GM12865 (cell line): ENCODE measurements around the gene GSTM5.
"Not testable (repeated sequence)": the region's sequence is repeated elsewhere in the genome, so short reads cannot be mapped to it uniquely, and the experiment has no call there.

Experiments
- DNase-seq: peaks from one replicate; pipeline ENCODE4 v3.0.0; 2010; ENCODE audit warnings: low read depth
- H3K4me3 ChIP-seq: 2 replicates; pipeline ENCODE4 v1.5.1; 2011; ENCODE audit warnings: mild to moderate bottlenecking, low read depth, low read length, control low read depth
- CTCF ChIP-seq: IDR thresholded peaks from 2 replicates; pipeline ENCODE4 v1.5.1; 2011; ENCODE audit warnings: low read length, control low read depth, low read depth, inconsistent platforms; ENCODE audit not compliant: insufficient read depth; ENCODE audit errors: missing control alignments

Gene GSTM5

GRCh38 chr1:109697066-109697465, 15.0 kb upstream of the GSTM5 start:
- TF ChIP-seq CTCF = no peak
- no peak for DNase-seq
- no peak overlapping the region for H3K4me3 ChIP-seq

GRCh38 chr1:109697861-109698260, 14.2 kb upstream of the GSTM5 start:
- not testable (repeated sequence) for H3K4me3 ChIP-seq, DNase-seq

- not testable (repeated sequence) for H3K4me3 ChIP-seq, DNase-seq
Observed at GRCh38 chr1:109702940-109703339, 9.1 kb upstream of the GSTM5 start.

GRCh38 chr1:109704173-109704572, 7.9 kb upstream of the GSTM5 start:
- no peak for TF ChIP-seq CTCF
- no peak overlapping the region for H3K4me3 ChIP-seq
- peak; percentile 8 for DNase-seq

GRCh38 chr1:109705411-109705810, 6.6 kb upstream of the GSTM5 start:
- TF ChIP-seq CTCF = no peak
- no peak for DNase-seq
- H3K4me3 ChIP-seq = no peak overlapping the region

- H3K4me3 ChIP-seq, DNase-seq: not testable (repeated sequence)
Observed at GRCh38 chr1:109708949-109709348, 3.1 kb upstream of the GSTM5 start.

GRCh38 chr1:109709822-109710221, 2.2 kb upstream of the GSTM5 start:
- not testable (repeated sequence) for H3K4me3 ChIP-seq, DNase-seq

- DNase-seq = no peak
- no peak overlapping the region for H3K4me3 ChIP-seq
- no peak for TF ChIP-seq CTCF
Observed at GRCh38 chr1:109712321-109712864, 342 bp downstream of the GSTM5 start.

GRCh38 chr1:109713636-109714035, 1.6 kb downstream of the GSTM5 start:
- no peak for TF ChIP-seq CTCF
- DNase-seq = no peak
- no peak overlapping the region for H3K4me3 ChIP-seq
